ENCODE measurements around the gene ELAVL4.

- no peak for TF ChIP-seq CTCF (IDR thresholded peaks at IDR 0.05)
- no peak for TF ChIP-seq EP300 (IDR thresholded peaks at IDR 0.05)
- no peak for TF ChIP-seq POLR2A (IDR thresholded peaks at IDR 0.05)
Observed at GRCh38 chr1:50110656-50111055, 1.9 kb downstream of the ELAVL4 start.
